Skin of body (tissue), 2 donors: Measurements from ENCODE around the gene ZNF768. TPM values are rescaled to one million over a fixed set of nuclear protein-coding genes. Genes with fewer than 3 reads are reported as not detected.

ENCODE experiments used
- small RNA-seq: library from RNA; depleted of rRNA; stranded (forward); fragments of <200 nt; gene quantifications from one replicate; pipeline ENCODE3, GENCODE V24; 2014; ENCODE audit warnings: low replicate concordance
- total RNA-seq: library from RNA; depleted of rRNA; stranded (reverse); fragments of >200 nt; gene quantifications from one replicate; pipeline ENCODE4 v1.2.3, GENCODE V29; 2014

Gene ZNF768
- total RNA-seq, 1 donor from 2014 or later, result 11.2 TPM

Small RNA genes lying within 50 kb of the gene (small RNA-seq; reads per million reads assigned to genes)
- gene MIR4518 (not detected), gene RNU7-61P (not detected)

Other genes with a start within 250 kb of the ZNF768 start
- gene CD2BP2, start 171.3 kb downstream of the ZNF768 start, total RNA-seq, result 17.0 TPM
- 24.7 TPM for gene TBC1D10B, start 156.1 kb downstream of the ZNF768 start, total RNA-seq
- 921 TPM for gene MYL11, start 151.8 kb downstream of the ZNF768 start, total RNA-seq
- 0.69 TPM for gene SEPTIN1, start 144.0 kb downstream of the ZNF768 start, total RNA-seq
- 3.8 TPM for gene ZNF48, start 131.1 kb downstream of the ZNF768 start, total RNA-seq
- 4.7 TPM for gene ZNF771, start 119.0 kb downstream of the ZNF768 start, total RNA-seq
- gene DCTPP1, start 96.5 kb downstream of the ZNF768 start, total RNA-seq, result 14.3 TPM
- gene SEPHS2, start 80.7 kb downstream of the ZNF768 start, total RNA-seq, result 13.1 TPM
- gene ITGAL, start 53.8 kb downstream of the ZNF768 start, total RNA-seq, result 6.1 TPM
- 5.8 TPM for gene ZNF747, start 8.3 kb upstream of the ZNF768 start, total RNA-seq
- gene ZNF764, start 31.8 kb upstream of the ZNF768 start, total RNA-seq, result 4.1 TPM
- 8.9 TPM for gene ZNF688, start 45.1 kb upstream of the ZNF768 start, total RNA-seq
- 9.8 TPM for gene ZNF785, start 59.1 kb upstream of the ZNF768 start, total RNA-seq
- 3.3 TPM for gene ZNF689, start 83.8 kb upstream of the ZNF768 start, total RNA-seq
- gene PRR14, start 124.4 kb upstream of the ZNF768 start, total RNA-seq, result 8.4 TPM
- gene FBRS, start 131.9 kb upstream of the ZNF768 start, total RNA-seq, result 17.3 TPM
- gene SRCAP, start 172.6 kb upstream of the ZNF768 start, total RNA-seq, result 17.1 TPM
- 13.6 TPM for gene PHKG2, start 221.9 kb upstream of the ZNF768 start, total RNA-seq
- 0.79 TPM for gene CFAP119, start 235.5 kb upstream of the ZNF768 start, total RNA-seq
- gene RNF40, start 235.8 kb upstream of the ZNF768 start, total RNA-seq, result 48.4 TPM